HepG2 (cell line): Measurements from ENCODE around the gene KIF26B. TPM values are rescaled to one million over a fixed set of nuclear protein-coding genes. Genes with fewer than 3 reads are reported as not detected.

Source experiments
- ATAC-seq: fragments of 200-7000 bp; cut with Tn5 transposase; 3 replicates; pipeline ENCODE4 v1.9.1; 2020; ENCODE audit warnings: mild to moderate bottlenecking, moderate library complexity
- BruUV-seq: library from RNA; stranded (reverse); fragments of 400-500 nt; replicated peaks from 2 replicates; lab custom pipeline; 2021; lab: Mats Ljungman, UMichigan
- CTCF ChIA-PET: fragments of 300-600 bp; formaldehyde crosslinking; extraction: SDS; loops from one replicate; lab custom pipeline; 2021; ENCODE audit warnings: low total read pairs, inconsistent platforms, low intra/inter-chr PET ratio; lab: Yijun Ruan, JAX
- POLR2A ChIA-PET: fragments of 350-600 bp; sonication (Branson Sonifier 250); formaldehyde crosslinking; loops from one replicate; lab custom pipeline; 2020; ENCODE audit warnings: antibody characterized with exemption, inconsistent platforms; lab: Yijun Ruan, JAX
- DNase-seq: peaks from one replicate; pipeline ENCODE4 v3.0.0-alpha.2; 2015; ENCODE audit warnings: low spot score
- FAIRE-seq: peaks from 3 replicates; lab custom pipeline; 2011; peaks lifted over from hg19 to GRCh38; lab: Jason Lieb, UNC
- H2AFZ ChIP-seq: one replicate; pipeline ENCODE4 v1.6.1; 2011; ENCODE audit warnings: low read length, inconsistent platforms
- H3K27ac ChIP-seq: fragments of 300-600 bp; 3 replicates; pipeline ENCODE4 v1.8.0; 2011; ENCODE audit warnings: mixed run types, mild to moderate bottlenecking, mixed read lengths, low read length, inconsistent platforms; ENCODE audit not compliant: insufficient read depth; ENCODE audit errors: extremely low read length
- H3K27me3 ChIP-seq, 2 experiments: fragments of 200-600 bp in 1 of 2; 2 replicates in 1 of 2; 3 replicates in 1 of 2; pipeline versions ENCODE4 v1.6.0 to v1.8.0; 2011; ENCODE audit warnings: low read length in 2 of 2, mild to moderate bottlenecking in 2 of 2, moderate library complexity in 2 of 2, inconsistent platforms in 1 of 2; ENCODE audit not compliant: insufficient read depth in 2 of 2, control insufficient read depth in 1 of 2
- H3K36me3 ChIP-seq, 2 experiments: fragments of 200-600 bp in 1 of 2; replicated peaks in 1 of 2; 2 replicates in 1 of 2; 3 replicates in 1 of 2; pipeline versions ENCODE4 v1.5.1 to v1.8.0; 2011; ENCODE audit warnings: low read length in 2 of 2, inconsistent platforms in 1 of 2; ENCODE audit not compliant: insufficient read depth in 2 of 2, control insufficient read depth in 1 of 2
- H3K4me1 ChIP-seq: 2 replicates; pipeline ENCODE4 v1.5.1; 2012; ENCODE audit warnings: low read length, inconsistent platforms; ENCODE audit not compliant: insufficient read depth
- H3K4me2 ChIP-seq: 2 replicates; pipeline ENCODE4 v1.6.0; 2011; ENCODE audit warnings: low read depth, low read length, inconsistent platforms
- H3K4me3 ChIP-seq, 3 experiments: fragments of 200-600 bp in 1 of 3; sonication (generic), shearing (Covaris generic) in 1 of 3; replicated peaks in 1 of 3; 2 replicates each; pipeline ENCODE4 v1.5.1; 2011 to 2016; ENCODE audit warnings: low read length in 3 of 3, inconsistent platforms in 2 of 3, low read depth in 2 of 3, mild to moderate bottlenecking in 2 of 3, control low read depth in 1 of 3, mixed read lengths in 1 of 3; ENCODE audit not compliant: insufficient read depth in 1 of 3
- H3K79me2 ChIP-seq: one replicate; pipeline ENCODE4 v1.6.1; 2011; ENCODE audit warnings: low read length, inconsistent platforms; ENCODE audit not compliant: insufficient read depth
- H3K9ac ChIP-seq: 2 replicates; pipeline ENCODE4 v1.6.0; 2011; ENCODE audit warnings: mild to moderate bottlenecking, low read depth, low read length, inconsistent platforms; ENCODE audit not compliant: insufficient read depth
- H3K9me3 ChIP-seq: 2 replicates; pipeline ENCODE4 v1.5.1; 2012; ENCODE audit warnings: mild to moderate bottlenecking, low read length
- H4K20me1 ChIP-seq: 2 replicates; pipeline ENCODE4 v1.6.0; 2011; ENCODE audit warnings: inconsistent platforms, mild to moderate bottlenecking, low read length, moderate library complexity; ENCODE audit not compliant: insufficient read depth
- BRD4 ChIP-seq: sonication (generic); formaldehyde crosslinking; IDR thresholded peaks from 2 replicates; pipeline ENCODE4 v1.4.0; 2020; ENCODE audit warnings: missing genetic modification reagents
- MAX ChIP-seq: IDR thresholded peaks from 2 replicates; pipeline ENCODE4 v1.6.1; 2012; ENCODE audit warnings: inconsistent platforms
- NCOA5 ChIP-seq: sonication (generic); formaldehyde crosslinking; IDR thresholded peaks from 2 replicates; pipeline ENCODE4 v1.4.0; 2020; ENCODE audit warnings: missing genetic modification reagents
- RAD21 ChIP-seq: fragments of 450-650 bp; formaldehyde crosslinking; IDR thresholded peaks from 2 replicates; pipeline ENCODE4 v1.5.0; 2020; ENCODE audit warnings: mild to moderate bottlenecking
- RNF2 ChIP-seq: fragments of 450-650 bp; conservative IDR thresholded peaks from 2 replicates; pipeline ENCODE4 v1.6.1; 2016; ENCODE audit warnings: low read depth
- RNF219 ChIP-seq: sonication (generic); formaldehyde crosslinking; IDR thresholded peaks from 2 replicates; pipeline ENCODE4 v1.5.0; 2020; ENCODE audit warnings: mild to moderate bottlenecking, missing genetic modification reagents
- ZNF207 ChIP-seq: fragments of 450-650 bp; IDR thresholded peaks from 2 replicates; pipeline ENCODE4 v1.6.1; 2016; ENCODE audit warnings: antibody characterized with exemption, borderline replicate concordance
- ZNF543 ChIP-seq: sonication (generic); formaldehyde crosslinking; IDR thresholded peaks from 2 replicates; pipeline ENCODE4 v1.4.0; 2020; ENCODE audit warnings: mild to moderate bottlenecking, missing genetic modification reagents
- ZNF780A ChIP-seq: sonication (generic); formaldehyde crosslinking; IDR thresholded peaks from 2 replicates; pipeline ENCODE4 v1.8.0; 2022; ENCODE audit warnings: mild to moderate bottlenecking, missing genetic modification reagents, moderate library complexity
- WGBS: methylation state at CpG from one replicate; pipeline ENCODE4 v1.1.6; 2017; ENCODE audit warnings: low lambda C conversion rate; 5-methylcytosine and 5-hydroxymethylcytosine counted together
- in situ Hi-C: cut with HindIII; loops from 2 replicates; pipeline ENCODE4 v1.10.0; 2017; ENCODE audit warnings: low pct_unique_long_range_greater_than_20kb; ENCODE audit not compliant: extremely low pct_ligation_motif_present
- intact Hi-C: fragments of 100-400 bp; cut with micrococcal nuclease; formaldehyde crosslinking; loops from one replicate; pipeline ENCODE4 v1.10.0; 2022; ENCODE audit not compliant: unreplicated experiment
- polyA plus RNA-seq, 8 experiments: library from polyadenylated mRNA; depleted of rRNA in 3 of 8; stranded (reverse) in 7 of 8; unstranded in 1 of 8; fragments of >200 nt; fragmentation: Illumina TruSeq in 4 of 8; extraction: Trizol in 4 of 8; gene quantifications; 2 replicates each; pipeline versions ENCODE4 v1.2.1 to v1.2.3, GENCODE V29; 2011 to 2016; ENCODE audit warnings: low read depth in 4 of 8, missing spikeins in 1 of 8, mixed read lengths in 1 of 8; ENCODE audit not compliant: insufficient read depth in 1 of 8
- total RNA-seq, 5 experiments: library from RNA; depleted of rRNA; stranded (reverse); fragments of >200 nt; fragmentation: Illumina TruSeq; extraction: Trizol; gene quantifications; 2 replicates each; pipeline ENCODE4 v1.2.3, GENCODE V29; 2016; ENCODE audit warnings: low read depth in 1 of 5
- TF ChIP-seq, protein P1 (sequence below): sonication (generic); formaldehyde crosslinking; IDR thresholded peaks from 2 replicates; pipeline ENCODE4 v1.4.0; 2020; ENCODE audit warnings: missing genetic modification reagents

KIF26B gene
- total and polyA plus RNA-seq, 2 of the 13 experiments (the other 11 are each of a cell fraction or from before 2014, with no cell fraction given), result 0.08 to 0.09 TPM

DNA sequence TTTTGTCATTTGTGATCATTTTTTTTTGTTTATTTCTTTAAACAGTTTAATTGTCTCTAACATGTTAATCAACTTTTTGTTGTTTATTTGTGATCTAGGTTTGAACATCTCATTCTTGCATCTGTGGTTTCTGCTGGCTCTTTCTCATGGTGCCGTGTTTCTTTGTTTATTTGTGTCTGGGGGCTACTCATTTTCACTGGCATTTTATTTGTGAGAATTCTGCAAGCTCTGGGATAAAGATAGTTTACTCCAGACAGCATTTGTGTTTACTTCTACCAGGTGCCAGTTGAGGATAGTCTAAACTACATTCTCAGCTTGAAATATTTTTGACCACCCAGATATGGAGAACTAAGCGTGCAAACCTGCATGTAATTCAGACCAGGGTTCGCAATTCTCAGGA is 508.6 kb downstream of the KIF26B start:
- no peak for ATAC-seq
- ChIA-PET CTCF (no interaction called here), POLR2A (no interaction called here)
- Histone ChIP-seq H3K9me3 (no peaks in the 10 kb centered on the region), H3K79me2 (no peaks in the 10 kb centered on the region), H3K9ac (no peak overlapping the region), H2AFZ (no peak overlapping the region), H4K20me1 (no peaks in the 10 kb centered on the region), H3K4me3 (no peak overlapping the region), H3K36me3 (no peaks in the 10 kb centered on the region), H3K27ac (no peak overlapping the region), H3K27me3 (no peaks in the 10 kb centered on the region; a peak in 1 of 5 replicates), H3K4me1 (no peaks in the 10 kb centered on the region), H3K4me2 (no peak overlapping the region)
- WGBS, result 69% methylated on average over 3 of the region's 3 CpGs
- DNase-seq, result no peak
- no peak for TF ChIP-seq ZNF780A (CRISPR knock-in tag)
- no peak for TF ChIP-seq ZNF543 (CRISPR knock-in tag)
- no peak for TF ChIP-seq ZNF207
- in situ Hi-C loops, result no loop called here
- FAIRE-seq, result no peak
- no TSS peak for BruUV-seq
- intact Hi-C loops, result no loop called here

- intact Hi-C loops, result no loop called here
- TF ChIP-seq MAX, result no peak
- TF ChIP-seq RNF2, result no peak
- TF ChIP-seq RNF219 (CRISPR knock-in tag), result no peak
- no peak for TF ChIP-seq RAD21
- no peak for TF ChIP-seq NCOA5 (CRISPR knock-in tag)
- TF ChIP-seq BRD4, result no peak
- TF ChIP-seq, protein P1, sequence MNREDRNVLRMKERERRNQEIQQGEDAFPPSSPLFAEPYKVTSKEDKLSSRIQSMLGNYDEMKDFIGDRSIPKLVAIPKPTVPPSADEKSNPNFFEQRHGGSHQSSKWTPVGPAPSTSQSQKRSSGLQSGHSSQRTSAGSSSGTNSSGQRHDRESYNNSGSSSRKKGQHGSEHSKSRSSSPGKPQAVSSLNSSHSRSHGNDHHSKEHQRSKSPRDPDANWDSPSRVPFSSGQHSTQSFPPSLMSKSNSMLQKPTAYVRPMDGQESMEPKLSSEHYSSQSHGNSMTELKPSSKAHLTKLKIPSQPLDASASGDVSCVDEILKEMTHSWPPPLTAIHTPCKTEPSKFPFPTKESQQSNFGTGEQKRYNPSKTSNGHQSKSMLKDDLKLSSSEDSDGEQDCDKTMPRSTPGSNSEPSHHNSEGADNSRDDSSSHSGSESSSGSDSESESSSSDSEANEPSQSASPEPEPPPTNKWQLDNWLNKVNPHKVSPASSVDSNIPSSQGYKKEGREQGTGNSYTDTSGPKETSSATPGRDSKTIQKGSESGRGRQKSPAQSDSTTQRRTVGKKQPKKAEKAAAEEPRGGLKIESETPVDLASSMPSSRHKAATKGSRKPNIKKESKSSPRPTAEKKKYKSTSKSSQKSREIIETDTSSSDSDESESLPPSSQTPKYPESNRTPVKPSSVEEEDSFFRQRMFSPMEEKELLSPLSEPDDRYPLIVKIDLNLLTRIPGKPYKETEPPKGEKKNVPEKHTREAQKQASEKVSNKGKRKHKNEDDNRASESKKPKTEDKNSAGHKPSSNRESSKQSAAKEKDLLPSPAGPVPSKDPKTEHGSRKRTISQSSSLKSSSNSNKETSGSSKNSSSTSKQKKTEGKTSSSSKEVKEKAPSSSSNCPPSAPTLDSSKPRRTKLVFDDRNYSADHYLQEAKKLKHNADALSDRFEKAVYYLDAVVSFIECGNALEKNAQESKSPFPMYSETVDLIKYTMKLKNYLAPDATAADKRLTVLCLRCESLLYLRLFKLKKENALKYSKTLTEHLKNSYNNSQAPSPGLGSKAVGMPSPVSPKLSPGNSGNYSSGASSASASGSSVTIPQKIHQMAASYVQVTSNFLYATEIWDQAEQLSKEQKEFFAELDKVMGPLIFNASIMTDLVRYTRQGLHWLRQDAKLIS (CRISPR knock-in tag), result no peak
These were observed 509.1 kb downstream of the KIF26B start for GRCh38 chr1:245663841-245664240.

More at GRCh38 chr1:245663841-245664240, 509.1 kb downstream of the KIF26B start:
- H3K27me3 ChIP-seq, result no peaks in the 10 kb centered on the region; a peak in 1 of 5 replicates
- POLR2A ChIA-PET, result no interaction called here
- DNase-seq, result no peak
- CTCF ChIA-PET, result no interaction called here
- no peak for ATAC-seq
- no peak overlapping the region for H3K27ac ChIP-seq
- no peaks in the 10 kb centered on the region for H3K4me1 ChIP-seq
- no TSS peak for BruUV-seq
- no peaks in the 10 kb centered on the region for H3K79me2 ChIP-seq
- H3K9me3 ChIP-seq, result no peaks in the 10 kb centered on the region
- H3K4me3 ChIP-seq, result no peak overlapping the region
- WGBS, result 80% methylated on average over 8 of the region's 8 CpGs
- in situ Hi-C loops, result no loop called here
- H2AFZ ChIP-seq, result no peak overlapping the region
- no peak for FAIRE-seq
- no peak overlapping the region for H3K4me2 ChIP-seq
- H3K36me3 ChIP-seq, result no peaks in the 10 kb centered on the region
- H3K9ac ChIP-seq, result no peak overlapping the region
- no peaks in the 10 kb centered on the region for H4K20me1 ChIP-seq
